Osteoblast (primary cell): ENCODE measurements around the gene INPP5F. TPM values are rescaled to one million over a fixed set of nuclear protein-coding genes. Genes with fewer than 3 reads are reported as not detected.

Experiments
- small RNA-seq: library from RNA; depleted of rRNA; stranded (forward); fragments of <200 nt; gene quantifications from one replicate; pipeline ENCODE3, GENCODE V24; 2012
- total RNA-seq: library from RNA; depleted of rRNA; stranded (reverse); fragments of >200 nt; gene quantifications from 2 replicates; pipeline ENCODE4 v1.2.3, GENCODE V29; 2012

The INPP5F gene
- total RNA-seq, 1 donor, result 10.9 TPM

Small RNAs within 50 kb of the gene (small RNA-seq; reads per million reads assigned to genes)
- not detected for gene RN7SL846P

Other genes with a start within 250 kb of the INPP5F start
- gene RGS10, start 183.3 kb upstream of the INPP5F start, total RNA-seq, result 24.5 and 29.3 TPM in 2 replicates
- gene TIAL1, start 129.1 kb upstream of the INPP5F start, total RNA-seq, result 53.6 TPM in 2 replicates
- gene BAG3, start 74.7 kb upstream of the INPP5F start, total RNA-seq, result 12.7 TPM in 2 replicates
- gene MCMBP, start 146.8 kb downstream of the INPP5F start, total RNA-seq, result 47.7 and 48.1 TPM in 2 replicates
- 28.6 and 38.6 TPM in 2 replicates for gene SEC23IP, start 166.7 kb downstream of the INPP5F start, total RNA-seq